OCI-LY7 (cell line): ENCODE measurements around the gene OR13A1.

Source experiments
- EZH2phosphoT487 ChIP-seq: fragments of 200-600 bp; sonication (generic); IDR thresholded peaks from 2 replicates; pipeline ENCODE4 v1.6.1; 2018; ENCODE audit warnings: low read depth, borderline replicate concordance, mild to moderate bottlenecking, mixed run types, antibody characterized with exemption, low read length, moderate library complexity, mixed read lengths
- TF ChIP-seq, protein P1 (sequence below): fragments of 200-600 bp; sonication (generic); conservative IDR thresholded peaks from 2 replicates; pipeline ENCODE4 v1.5.1; 2014; ENCODE audit warnings: mild to moderate bottlenecking, antibody characterized with exemption, low read length, moderate library complexity, mixed read lengths

- TF ChIP-seq, protein P1, sequence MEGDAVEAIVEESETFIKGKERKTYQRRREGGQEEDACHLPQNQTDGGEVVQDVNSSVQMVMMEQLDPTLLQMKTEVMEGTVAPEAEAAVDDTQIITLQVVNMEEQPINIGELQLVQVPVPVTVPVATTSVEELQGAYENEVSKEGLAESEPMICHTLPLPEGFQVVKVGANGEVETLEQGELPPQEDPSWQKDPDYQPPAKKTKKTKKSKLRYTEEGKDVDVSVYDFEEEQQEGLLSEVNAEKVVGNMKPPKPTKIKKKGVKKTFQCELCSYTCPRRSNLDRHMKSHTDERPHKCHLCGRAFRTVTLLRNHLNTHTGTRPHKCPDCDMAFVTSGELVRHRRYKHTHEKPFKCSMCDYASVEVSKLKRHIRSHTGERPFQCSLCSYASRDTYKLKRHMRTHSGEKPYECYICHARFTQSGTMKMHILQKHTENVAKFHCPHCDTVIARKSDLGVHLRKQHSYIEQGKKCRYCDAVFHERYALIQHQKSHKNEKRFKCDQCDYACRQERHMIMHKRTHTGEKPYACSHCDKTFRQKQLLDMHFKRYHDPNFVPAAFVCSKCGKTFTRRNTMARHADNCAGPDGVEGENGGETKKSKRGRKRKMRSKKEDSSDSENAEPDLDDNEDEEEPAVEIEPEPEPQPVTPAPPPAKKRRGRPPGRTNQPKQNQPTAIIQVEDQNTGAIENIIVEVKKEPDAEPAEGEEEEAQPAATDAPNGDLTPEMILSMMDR = no peak
- no peak for TF ChIP-seq EZH2phosphoT487
These were observed 41.0 kb downstream of the OR13A1 start for GRCh38 chr10:45274364-45274763.
